Gastrocnemius medialis (tissue), 4 donors: Measurements from ENCODE around the gene FUOM.

Source experiments
- CTCF ChIP-seq, 5 experiments: fragments of 450-650 bp in 3 of 5; fragments of 200-600 bp in 2 of 5; sonication (generic) in 2 of 5; IDR thresholded peaks in 4 of 5; conservative IDR thresholded peaks in 1 of 5; 1 replicate in 4 of 5; 2 replicates in 1 of 5; pipeline ENCODE4 v1.5.1; 2016 to 2019; ENCODE audit warnings: antibody characterized with exemption in 5 of 5, mild to moderate bottlenecking in 3 of 5, moderate library complexity in 3 of 5
- POLR2A ChIP-seq, 2 donors: fragments of 450-650 bp; IDR thresholded peaks; one replicate each; pipeline ENCODE4 v1.6.1; 2017; ENCODE audit warnings: antibody characterized with exemption in 2 of 2, mild to moderate bottlenecking in 2 of 2, moderate library complexity in 2 of 2

GRCh38 chr10:133355266-133355665, 2.6 kb downstream of the FUOM start:
- TF ChIP-seq POLR2A (IDR thresholded peaks at IDR 0.05): no peak
- no peak for TF ChIP-seq CTCF (IDR thresholded peaks at IDR 0.05 in 4 of 5, conservative IDR thresholded peaks at IDR 0.05 in 1 of 5)
